Hepatocyte (in vitro differentiated cells): ENCODE data around the gene CEP170B. TPM values are rescaled to one million over a fixed set of nuclear protein-coding genes. Genes with fewer than 3 reads are reported as not detected.

Experiments
- DNase-seq: peaks from one replicate; pipeline ENCODE4 v3.0.0-alpha.2; 2016; ENCODE audit warnings: low spot score
- H2AFZ ChIP-seq: fragments of 200-600 bp; sonication (generic); 2 replicates; pipeline ENCODE4 v1.6.0; 2016; ENCODE audit warnings: antibody characterized with exemption, mild to moderate bottlenecking
- H3K27ac ChIP-seq: fragments of 200-600 bp; sonication (generic); 2 replicates; pipeline ENCODE4 v1.5.1; 2016; ENCODE audit warnings: mild to moderate bottlenecking
- H3K27me3 ChIP-seq: fragments of 200-600 bp; sonication (generic); 2 replicates; pipeline ENCODE4 v1.6.1; 2016
- H3K36me3 ChIP-seq: fragments of 200-600 bp; sonication (generic); replicated peaks from 2 replicates; pipeline ENCODE4 v1.5.1; 2016; ENCODE audit warnings: low read depth; ENCODE audit not compliant: insufficient read depth
- H3K4me1 ChIP-seq: fragments of 200-600 bp; sonication (generic); 2 replicates; pipeline ENCODE4 v1.5.1; 2016; ENCODE audit warnings: mild to moderate bottlenecking, moderate library complexity; ENCODE audit not compliant: insufficient read depth
- H3K4me2 ChIP-seq: fragments of 200-600 bp; sonication (generic); 2 replicates; pipeline ENCODE4 v1.6.0; 2016
- H3K4me3 ChIP-seq: fragments of 200-600 bp; sonication (generic); 2 replicates; pipeline ENCODE4 v1.5.1; 2016; ENCODE audit warnings: mild to moderate bottlenecking
- H3K79me2 ChIP-seq: fragments of 200-600 bp; sonication (generic); 2 replicates; pipeline ENCODE4 v1.6.0; 2017; ENCODE audit warnings: mild to moderate bottlenecking
- H3K9me2 ChIP-seq: fragments of 200-600 bp; sonication (generic); replicated peaks from 2 replicates; pipeline ENCODE4 v1.6.0; 2017; ENCODE audit warnings: mild to moderate bottlenecking; ENCODE audit not compliant: insufficient read depth
- H3K9me3 ChIP-seq: fragments of 200-600 bp; sonication (generic); 2 replicates; pipeline ENCODE4 v1.5.1; 2016; ENCODE audit warnings: low read depth, mild to moderate bottlenecking
- H4K20me1 ChIP-seq: fragments of 200-600 bp; sonication (generic); 2 replicates; pipeline ENCODE4 v1.6.0; 2016; ENCODE audit warnings: mild to moderate bottlenecking; ENCODE audit not compliant: insufficient read depth, poor library complexity, severe bottlenecking
- EZH2 ChIP-seq: fragments of 200-600 bp; sonication (generic); IDR thresholded peaks from 2 replicates; pipeline ENCODE4 v1.6.1; 2016; ENCODE audit warnings: antibody characterized with exemption, mild to moderate bottlenecking, borderline replicate concordance
- EZH2phosphoT487 ChIP-seq: fragments of 200-600 bp; sonication (generic); IDR thresholded peaks from one replicate; pipeline ENCODE4 v1.6.1; 2018; ENCODE audit warnings: antibody characterized with exemption, mild to moderate bottlenecking, low read depth, moderate library complexity; ENCODE audit not compliant: unreplicated experiment, severe bottlenecking
- WGBS: methylation state at CpG from one replicate; pipeline ENCODE4 v1.1.6; 2016; ENCODE audit warnings: low lambda C conversion rate; ENCODE audit errors: missing lambda C conversion rate; 5-methylcytosine and 5-hydroxymethylcytosine counted together
- polyA plus RNA-seq: library from polyadenylated mRNA; unstranded; fragments of >200 nt; fragmentation: Nextera tagmentation; extraction: Ambion mirVana; gene quantifications from 2 replicates; pipeline ENCODE4 v1.2.1, GENCODE V29; 2016
- total RNA-seq: library from RNA; depleted of rRNA; stranded (reverse); fragments of >200 nt; gene quantifications from 2 replicates; pipeline ENCODE4 v1.2.3, GENCODE V29; 2014
- TF ChIP-seq, protein P1 (sequence below): fragments of 200-600 bp; sonication (generic); IDR thresholded peaks from 2 replicates; pipeline ENCODE4 v1.5.1; 2016; ENCODE audit warnings: antibody characterized with exemption, mild to moderate bottlenecking; ENCODE audit not compliant: poor library complexity

The CEP170B gene
- total RNA-seq, result 12.0 and 20.3 TPM in 2 replicates
- 7.6 and 9.5 TPM in 2 replicates for polyA plus RNA-seq

DNA sequence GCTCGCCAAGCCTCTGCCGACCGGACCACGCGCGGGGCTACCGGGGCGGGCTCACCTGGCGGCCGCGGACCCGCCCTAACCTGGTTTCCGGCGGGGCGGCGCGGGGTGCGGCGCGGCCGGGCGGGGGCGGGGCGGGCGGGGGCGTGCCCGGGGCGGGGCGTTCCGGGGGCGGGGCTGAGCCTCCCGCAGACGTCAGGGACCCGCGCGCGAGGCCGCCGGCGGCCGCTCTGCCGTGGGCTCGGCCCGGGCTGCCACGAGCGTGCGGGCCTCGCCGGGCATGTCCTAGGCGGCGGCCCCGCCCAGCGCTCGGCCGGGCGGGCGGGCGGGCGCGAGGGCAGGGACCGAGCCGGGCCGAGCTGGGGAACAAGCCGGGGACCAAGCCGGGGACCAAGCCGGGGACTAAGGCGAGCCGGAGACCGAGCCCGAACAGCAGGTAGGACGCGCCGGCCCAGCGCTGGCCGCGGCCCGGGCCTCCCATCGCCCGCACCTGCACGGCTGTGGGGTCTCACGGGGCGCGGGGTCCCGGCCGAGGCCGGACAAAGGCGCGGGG, at the start of gene CEP170B:
CEP170B (plus strand) TSS at position 188 of the 550 bp plus-strand sequence. CDS start 3,183 bp downstream, outside the sequence.
- 0% methylated on average over 11 of the region's 88 CpGs for WGBS
- peak within 1 kb of the TSS; percentile 100 for H3K4me2 ChIP-seq
- H3K4me3 ChIP-seq, result peak within 1 kb of the TSS; percentile 99
- DNase-seq, result peak; percentile 88
- H3K27me3 ChIP-seq, result no peaks in the 10 kb centered on the region
- TF ChIP-seq, protein P1, sequence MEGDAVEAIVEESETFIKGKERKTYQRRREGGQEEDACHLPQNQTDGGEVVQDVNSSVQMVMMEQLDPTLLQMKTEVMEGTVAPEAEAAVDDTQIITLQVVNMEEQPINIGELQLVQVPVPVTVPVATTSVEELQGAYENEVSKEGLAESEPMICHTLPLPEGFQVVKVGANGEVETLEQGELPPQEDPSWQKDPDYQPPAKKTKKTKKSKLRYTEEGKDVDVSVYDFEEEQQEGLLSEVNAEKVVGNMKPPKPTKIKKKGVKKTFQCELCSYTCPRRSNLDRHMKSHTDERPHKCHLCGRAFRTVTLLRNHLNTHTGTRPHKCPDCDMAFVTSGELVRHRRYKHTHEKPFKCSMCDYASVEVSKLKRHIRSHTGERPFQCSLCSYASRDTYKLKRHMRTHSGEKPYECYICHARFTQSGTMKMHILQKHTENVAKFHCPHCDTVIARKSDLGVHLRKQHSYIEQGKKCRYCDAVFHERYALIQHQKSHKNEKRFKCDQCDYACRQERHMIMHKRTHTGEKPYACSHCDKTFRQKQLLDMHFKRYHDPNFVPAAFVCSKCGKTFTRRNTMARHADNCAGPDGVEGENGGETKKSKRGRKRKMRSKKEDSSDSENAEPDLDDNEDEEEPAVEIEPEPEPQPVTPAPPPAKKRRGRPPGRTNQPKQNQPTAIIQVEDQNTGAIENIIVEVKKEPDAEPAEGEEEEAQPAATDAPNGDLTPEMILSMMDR, result no peak
- no peak for TF ChIP-seq EZH2phosphoT487
- TF ChIP-seq EZH2, result no peak
- peaks cover 15% of the 10 kb centered on the region for H3K4me1 ChIP-seq
- H3K9me3 ChIP-seq, result no peaks in the 10 kb centered on the region
- peak within 1 kb of the TSS; percentile 53 for H2AFZ ChIP-seq
- peak within 1 kb of the TSS; percentile 99 for H3K27ac ChIP-seq
- peaks cover 55% of the 10 kb centered on the region for H4K20me1 ChIP-seq
- H3K79me2 ChIP-seq, result peaks cover 71% of the 10 kb centered on the region
- H3K36me3 ChIP-seq, result no peaks in the 10 kb centered on the region
- H3K9me2 ChIP-seq, result no peaks in the 10 kb centered on the region

DNA sequence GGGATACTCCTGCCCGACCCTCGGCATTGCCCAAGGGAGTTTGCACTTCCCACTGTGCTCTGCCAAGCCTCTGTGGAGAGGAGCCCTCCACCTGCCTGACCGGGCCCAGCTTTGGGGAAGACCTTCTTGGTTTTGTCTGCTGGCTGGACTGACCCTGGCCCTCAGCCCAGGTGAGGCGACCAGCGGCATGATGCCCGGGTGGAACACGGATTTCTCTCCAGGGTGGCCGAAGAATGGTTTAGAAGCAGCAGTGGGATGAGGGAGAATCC, 48.5 kb upstream of the CEP170B start:
- no peaks in the 10 kb centered on the region for H3K9me2 ChIP-seq
- H3K4me1 ChIP-seq, result peaks cover 13% of the 10 kb centered on the region
- H3K27ac ChIP-seq, result peak overlapping the region; percentile 97
- TF ChIP-seq, protein P1, result no peak
- TF ChIP-seq EZH2phosphoT487 (no peak), EZH2 (no peak)
- H3K36me3 ChIP-seq, result no peaks in the 10 kb centered on the region
- H3K9me3 ChIP-seq, result no peaks in the 10 kb centered on the region
- peak overlapping the region; percentile 86 for H2AFZ ChIP-seq
- WGBS, result 9% methylated on average over 8 of the region's 8 CpGs
- peaks cover 31% of the 10 kb centered on the region for H3K79me2 ChIP-seq
- DNase-seq, result no peak
- H3K4me2 ChIP-seq, result peak overlapping the region; percentile 98
- no peaks in the 10 kb centered on the region for H3K27me3 ChIP-seq
- peak overlapping the region; percentile 90 for H3K4me3 ChIP-seq
- H4K20me1 ChIP-seq, result no peaks in the 10 kb centered on the region

DNA sequence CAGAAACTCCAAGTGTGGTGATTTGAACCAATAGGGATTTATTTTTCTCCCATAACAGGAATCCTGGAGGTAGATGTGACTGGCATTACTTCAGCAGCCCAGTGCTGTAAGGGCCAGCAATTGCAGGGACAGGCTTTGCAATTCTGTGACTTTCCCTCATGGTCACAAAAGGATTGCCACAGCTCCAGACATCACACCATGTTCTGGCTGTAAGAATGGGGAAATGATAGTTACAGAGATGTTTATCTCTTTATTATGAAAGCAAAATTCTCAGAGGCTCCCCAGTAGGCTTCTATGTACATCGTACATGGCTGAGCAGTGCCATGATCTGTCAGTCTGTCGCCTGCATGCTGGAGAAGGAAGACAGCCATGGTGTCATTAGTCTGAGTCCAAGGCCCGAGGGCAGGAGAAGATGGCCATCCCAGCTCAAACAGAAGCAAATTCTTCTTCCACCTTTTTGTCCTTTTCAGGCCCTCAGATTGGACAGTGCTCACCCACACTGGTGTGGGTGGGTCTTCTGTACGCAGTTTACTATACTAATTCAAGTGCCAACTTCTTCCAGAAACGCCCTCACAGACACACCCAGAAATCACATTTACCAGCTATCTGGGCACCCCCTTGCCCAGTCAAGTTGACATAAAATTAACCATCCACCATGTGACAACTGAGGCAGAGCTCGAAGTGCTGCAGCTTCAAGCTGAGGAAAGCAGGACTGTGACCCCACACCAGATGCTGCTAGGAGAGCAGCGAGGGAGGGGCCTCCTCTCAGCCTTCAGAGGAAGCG, 46.9 kb upstream of the CEP170B start:
- Histone ChIP-seq H3K27me3 (no peaks in the 10 kb centered on the region), H4K20me1 (no peaks in the 10 kb centered on the region), H3K9me3 (no peaks in the 10 kb centered on the region), H2AFZ (no peak overlapping the region), H3K4me1 (peaks cover 13% of the 10 kb centered on the region), H3K4me3 (no peak overlapping the region), H3K9me2 (no peaks in the 10 kb centered on the region), H3K36me3 (no peaks in the 10 kb centered on the region), H3K27ac (no peak overlapping the region), H3K4me2 (no peak overlapping the region), H3K79me2 (peaks cover 31% of the 10 kb centered on the region)
- no peak for DNase-seq
- 96% methylated on average over 8 of the region's 8 CpGs for WGBS
- TF ChIP-seq, protein P1, result no peak
- TF ChIP-seq EZH2phosphoT487, result no peak
- no peak for TF ChIP-seq EZH2
